HFFc6 (cell line): ENCODE measurements around the gene COX14. TPM values are rescaled to one million over a fixed set of nuclear protein-coding genes. Genes with fewer than 3 reads are reported as not detected.
A peak's percentile ranks its signal among the peaks of the same experiment; 100 is the strongest.

Experiments used
- DNase-seq: peaks from one replicate; pipeline ENCODE4 v3.0.0-alpha.2; 2018
- H3K27ac Mint-ChIP-seq: 2 replicates; pipeline ENCODE4 v1.8.0; 2020; ENCODE audit warnings: mild to moderate bottlenecking, mixed read lengths
- H3K27me3 Mint-ChIP-seq: 2 replicates; pipeline ENCODE4 v1.8.0; 2021; ENCODE audit warnings: mild to moderate bottlenecking, moderate library complexity, mixed read lengths; ENCODE audit not compliant: insufficient read depth
- H3K36me3 Mint-ChIP-seq: 2 replicates; pipeline ENCODE4 v1.8.0; 2021; ENCODE audit warnings: low read depth, mixed read lengths
- H3K4me1 Mint-ChIP-seq: 2 replicates; pipeline ENCODE4 v1.8.0; 2020; ENCODE audit warnings: low read depth, mixed read lengths
- H3K4me3 Mint-ChIP-seq: 2 replicates; pipeline ENCODE4 v1.8.0; 2020; ENCODE audit warnings: mild to moderate bottlenecking, moderate library complexity, mixed read lengths
- H3K9me3 Mint-ChIP-seq: 2 replicates; pipeline ENCODE4 v1.8.0; 2020; ENCODE audit warnings: mild to moderate bottlenecking, mixed read lengths
- total RNA-seq, 6 experiments: library from RNA; stranded (reverse); fragmentation: NEBNext Ultra II Directional; extraction: Animal tissue kit (Norgen Biotek cat#: 25700); gene quantifications; 2 replicates in 1 of 6; 3 replicates in 5 of 6; pipeline ENCODE4 v1.2.3, GENCODE V29; 2021
- TF ChIP-seq, protein P1 (sequence below): fragments of 200-600 bp; sonication (generic); IDR thresholded peaks from 2 replicates; pipeline ENCODE4 v1.5.0; 2021; ENCODE audit warnings: antibody characterized with exemption, mild to moderate bottlenecking

The COX14 gene
- total RNA-seq, 6 experiments from 2014 or later, result 44.4 to 77.8 (median 53.4) TPM

DNA sequence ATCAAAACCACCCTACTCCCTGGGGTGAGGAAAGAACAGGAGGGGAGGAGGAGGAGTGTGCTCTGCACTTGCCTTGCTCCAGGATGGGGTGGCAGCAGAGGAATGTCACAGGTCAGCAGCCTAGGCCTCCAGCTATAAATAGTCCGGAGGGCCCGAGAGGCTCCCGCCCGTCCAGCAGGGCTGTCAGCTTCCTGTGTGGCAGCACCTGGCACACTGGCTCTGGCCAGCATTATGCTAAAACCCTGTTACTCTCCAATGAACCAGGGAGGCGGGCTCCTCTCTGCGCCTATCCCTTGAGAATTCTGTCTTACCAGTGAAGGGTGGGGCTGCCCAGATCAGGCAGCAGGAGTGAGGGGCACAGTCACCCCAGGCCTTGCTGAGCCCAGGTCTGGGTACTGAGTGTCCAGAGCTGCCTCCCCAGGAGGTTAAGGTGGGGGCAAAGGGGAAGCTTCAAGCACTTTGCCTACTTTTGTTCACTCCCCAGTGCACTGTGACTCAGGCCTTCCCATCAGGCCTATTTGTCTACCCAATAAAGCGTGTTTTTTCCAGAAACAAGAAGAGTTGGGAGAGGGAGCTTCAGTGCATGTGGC lies 1.2 kb upstream of the COX14 start:
- H3K27me3 Mint-ChIP-seq, result peaks cover 13% of the 10 kb centered on the region
- H3K4me1 Mint-ChIP-seq, result peaks cover 26% of the 10 kb centered on the region
- H3K4me3 Mint-ChIP-seq, result peak overlapping the region; percentile 85
- H3K36me3 Mint-ChIP-seq, result peaks cover 20% of the 10 kb centered on the region
- peak; percentile 30 for DNase-seq
- TF ChIP-seq, protein P1, sequence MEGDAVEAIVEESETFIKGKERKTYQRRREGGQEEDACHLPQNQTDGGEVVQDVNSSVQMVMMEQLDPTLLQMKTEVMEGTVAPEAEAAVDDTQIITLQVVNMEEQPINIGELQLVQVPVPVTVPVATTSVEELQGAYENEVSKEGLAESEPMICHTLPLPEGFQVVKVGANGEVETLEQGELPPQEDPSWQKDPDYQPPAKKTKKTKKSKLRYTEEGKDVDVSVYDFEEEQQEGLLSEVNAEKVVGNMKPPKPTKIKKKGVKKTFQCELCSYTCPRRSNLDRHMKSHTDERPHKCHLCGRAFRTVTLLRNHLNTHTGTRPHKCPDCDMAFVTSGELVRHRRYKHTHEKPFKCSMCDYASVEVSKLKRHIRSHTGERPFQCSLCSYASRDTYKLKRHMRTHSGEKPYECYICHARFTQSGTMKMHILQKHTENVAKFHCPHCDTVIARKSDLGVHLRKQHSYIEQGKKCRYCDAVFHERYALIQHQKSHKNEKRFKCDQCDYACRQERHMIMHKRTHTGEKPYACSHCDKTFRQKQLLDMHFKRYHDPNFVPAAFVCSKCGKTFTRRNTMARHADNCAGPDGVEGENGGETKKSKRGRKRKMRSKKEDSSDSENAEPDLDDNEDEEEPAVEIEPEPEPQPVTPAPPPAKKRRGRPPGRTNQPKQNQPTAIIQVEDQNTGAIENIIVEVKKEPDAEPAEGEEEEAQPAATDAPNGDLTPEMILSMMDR, result no peak
- H3K27ac Mint-ChIP-seq, result peak overlapping the region; percentile 90
- H3K9me3 Mint-ChIP-seq, result no peaks in the 10 kb centered on the region

DNA sequence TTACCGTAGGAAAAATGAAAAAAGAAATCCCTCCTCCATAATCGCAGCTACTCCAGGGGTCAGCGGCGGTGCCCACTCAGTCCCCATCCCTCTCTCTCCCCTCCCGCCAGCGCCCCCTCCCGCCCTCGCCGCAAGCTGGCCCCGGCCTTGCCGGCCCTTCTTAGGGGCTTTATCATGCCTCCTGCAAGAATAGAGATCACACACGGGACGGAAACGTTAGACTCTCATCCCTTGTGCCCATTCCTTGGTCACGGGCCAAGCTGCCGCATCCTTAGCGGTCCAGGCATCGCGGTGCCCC lies 692 bp upstream of the COX14 start:
- peaks cover 12% of the 10 kb centered on the region for H3K27me3 Mint-ChIP-seq
- H3K36me3 Mint-ChIP-seq, result peaks cover 23% of the 10 kb centered on the region
- no peaks in the 10 kb centered on the region for H3K9me3 Mint-ChIP-seq
- H3K4me1 Mint-ChIP-seq, result peaks cover 26% of the 10 kb centered on the region
- peak overlapping the region; percentile 90 for H3K27ac Mint-ChIP-seq
- H3K4me3 Mint-ChIP-seq, result peak overlapping the region; percentile 85
- no peak for DNase-seq
- TF ChIP-seq, protein P1, result no peak

DNA sequence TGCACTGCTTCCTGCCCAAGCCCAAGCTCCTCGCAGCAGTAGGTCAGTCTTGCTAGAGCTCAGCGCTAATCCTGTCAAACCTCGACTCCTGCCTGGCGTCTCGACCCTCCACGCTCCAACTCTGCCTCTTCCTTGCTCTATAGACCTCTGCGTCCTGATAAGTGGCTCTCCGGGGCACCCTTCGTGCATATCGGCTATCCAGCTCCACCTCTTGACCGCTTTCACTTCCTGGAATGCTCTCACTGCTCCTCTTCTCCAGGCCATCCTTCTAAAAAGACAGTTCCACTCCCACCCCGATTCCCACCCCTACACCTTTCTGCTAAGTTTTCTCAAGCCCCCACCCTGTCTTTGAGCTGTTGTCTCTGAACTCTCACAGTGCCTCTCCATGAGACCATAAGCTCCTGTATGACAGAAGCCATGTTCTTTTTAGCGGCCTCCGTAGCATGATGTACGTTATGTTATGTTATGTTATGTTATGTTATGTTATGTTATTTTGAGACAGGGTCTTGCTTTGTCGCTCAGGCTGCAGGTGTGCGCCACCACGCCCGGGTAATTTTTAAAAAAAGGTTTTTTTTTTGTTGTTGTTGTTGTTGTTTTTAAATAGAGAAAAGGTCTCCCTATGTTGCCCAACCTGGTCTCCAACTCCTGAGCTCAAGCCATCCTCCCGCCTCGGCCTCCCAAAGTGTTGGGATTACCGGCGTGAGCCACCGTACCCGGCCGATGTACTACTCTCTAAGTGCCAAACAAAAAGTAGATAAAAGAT lies 601 bp downstream of the COX14 start:
- H3K27ac Mint-ChIP-seq, result peak overlapping the region; percentile 100
- DNase-seq, result peak; percentile 27
- H3K4me1 Mint-ChIP-seq, result peaks cover 26% of the 10 kb centered on the region
- TF ChIP-seq, protein P1, result no peak
- H3K36me3 Mint-ChIP-seq, result peaks cover 31% of the 10 kb centered on the region
- H3K4me3 Mint-ChIP-seq, result peak overlapping the region; percentile 100
- no peaks in the 10 kb centered on the region for H3K9me3 Mint-ChIP-seq
- peaks cover 12% of the 10 kb centered on the region for H3K27me3 Mint-ChIP-seq

DNA sequence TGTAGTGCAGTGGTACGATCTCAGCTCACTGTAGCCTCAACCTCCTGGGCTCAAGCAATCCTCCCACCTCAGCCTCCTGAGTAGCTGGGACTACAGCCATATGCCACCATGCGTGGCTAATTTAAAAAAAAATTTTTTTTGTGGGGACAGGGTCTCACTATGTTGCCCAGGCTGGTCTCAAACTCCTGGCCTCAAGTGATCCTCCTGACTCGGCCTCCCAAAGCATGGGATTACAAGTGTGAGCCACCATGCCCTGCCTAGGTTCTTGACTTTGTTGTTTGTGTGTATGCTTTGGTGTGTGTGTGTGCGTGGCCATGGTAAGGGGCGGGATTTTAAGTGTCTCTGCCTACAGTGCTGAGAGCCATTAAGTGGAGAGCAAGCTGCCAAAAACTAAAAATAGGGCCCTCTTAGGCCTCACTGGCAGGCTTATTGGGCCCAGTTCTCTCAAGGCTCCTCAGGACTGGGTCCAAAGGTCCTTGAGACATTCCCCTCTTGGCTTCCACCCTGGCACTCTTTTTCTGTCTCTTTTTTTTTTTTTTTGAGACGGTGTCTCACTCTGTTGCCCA lies 5.1 kb downstream of the COX14 start:
- Mint-ChIP-seq H3K36me3 (peaks cover 43% of the 10 kb centered on the region), H3K9me3 (no peaks in the 10 kb centered on the region), H3K4me1 (peaks cover 7% of the 10 kb centered on the region; the same call in 1 of the 2 replicates), H3K4me3 (no peak overlapping the region), H3K27me3 (peaks cover 8% of the 10 kb centered on the region), H3K27ac (no peak overlapping the region)
- TF ChIP-seq, protein P1, result no peak
- no peak for DNase-seq

DNA sequence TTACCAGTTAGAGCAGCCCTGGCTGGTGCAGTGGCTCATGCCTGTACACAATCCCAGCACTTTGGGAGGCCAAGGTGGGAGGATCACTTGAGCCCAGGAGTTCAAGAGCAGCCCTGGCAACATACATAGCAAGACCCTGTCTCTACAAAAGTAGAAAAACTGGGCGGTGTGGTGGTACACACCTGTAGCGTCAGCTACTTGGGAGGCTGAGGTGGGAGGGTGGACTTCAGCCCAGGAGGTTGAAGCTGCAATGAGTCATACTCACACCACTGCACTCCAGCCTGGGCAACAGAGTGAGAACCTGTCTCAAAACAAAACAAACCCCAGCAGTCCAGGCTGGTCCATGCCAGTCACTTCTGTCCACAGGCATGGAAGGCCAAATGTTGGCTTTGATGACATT lies 7.4 kb downstream of the COX14 start:
- Mint-ChIP-seq H3K27me3 (peaks cover 5% of the 10 kb centered on the region), H3K4me1 (peaks cover 4% of the 10 kb centered on the region; the same call in 1 of the 2 replicates), H3K36me3 (peaks cover 38% of the 10 kb centered on the region), H3K4me3 (no peak overlapping the region), H3K27ac (no peak overlapping the region), H3K9me3 (no peaks in the 10 kb centered on the region)
- DNase-seq, result no peak
- TF ChIP-seq, protein P1, result no peak
